CMK (cell line): ENCODE data around the gene PRRX2.
A peak's percentile ranks its signal among the peaks of the same experiment; 100 is the strongest.
"Not testable (repeated sequence)": the region's sequence is repeated elsewhere in the genome, so short reads cannot be mapped to it uniquely, and the experiment has no call there.

Experiments used
- DNase-seq: peaks from one replicate; pipeline ENCODE4 v3.0.0-alpha.2; 2010; ENCODE audit warnings: low read depth

The PRRX2 gene

DNA sequence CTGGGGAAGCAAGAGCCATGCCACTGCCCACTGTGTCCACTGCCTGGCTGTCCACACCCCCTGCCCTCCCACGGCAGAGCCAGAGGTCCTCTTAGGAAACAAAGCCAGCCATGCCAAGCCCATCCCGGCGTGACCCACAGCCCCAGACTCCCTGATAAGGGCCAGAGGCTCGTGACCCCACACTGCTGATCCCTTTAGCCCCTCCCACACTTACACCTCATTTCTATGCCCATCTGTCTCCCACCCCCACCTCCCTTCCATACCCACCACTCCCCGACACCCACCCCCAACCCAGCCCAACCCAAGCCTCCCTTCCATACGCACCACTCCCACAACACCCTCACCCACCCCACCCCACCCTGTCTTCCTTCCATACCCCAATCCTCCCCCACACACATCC lies 70.1 kb downstream of the PRRX2 start:
- DNase-seq = no peak

DNA sequence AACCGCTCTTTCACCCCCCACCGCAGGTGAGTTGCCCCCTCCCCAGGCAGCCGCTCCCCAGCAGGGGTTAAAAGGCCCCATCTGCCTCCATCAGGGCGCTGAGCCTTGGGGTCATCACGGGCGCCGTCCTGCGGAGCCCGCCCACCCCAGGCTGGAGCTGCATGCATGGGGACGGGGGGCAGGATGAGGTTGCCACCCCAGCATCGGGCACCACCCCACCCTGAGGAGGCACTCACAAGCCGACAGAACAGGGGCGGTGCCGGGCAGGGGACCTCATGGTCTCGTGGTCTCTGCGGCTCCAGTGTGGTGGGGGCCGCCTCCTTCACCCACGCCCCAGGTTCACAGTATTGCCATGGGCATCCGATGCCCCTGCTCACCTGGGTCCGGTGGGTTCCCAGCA lies 70.9 kb downstream of the PRRX2 start:
- no peak for DNase-seq

DNA sequence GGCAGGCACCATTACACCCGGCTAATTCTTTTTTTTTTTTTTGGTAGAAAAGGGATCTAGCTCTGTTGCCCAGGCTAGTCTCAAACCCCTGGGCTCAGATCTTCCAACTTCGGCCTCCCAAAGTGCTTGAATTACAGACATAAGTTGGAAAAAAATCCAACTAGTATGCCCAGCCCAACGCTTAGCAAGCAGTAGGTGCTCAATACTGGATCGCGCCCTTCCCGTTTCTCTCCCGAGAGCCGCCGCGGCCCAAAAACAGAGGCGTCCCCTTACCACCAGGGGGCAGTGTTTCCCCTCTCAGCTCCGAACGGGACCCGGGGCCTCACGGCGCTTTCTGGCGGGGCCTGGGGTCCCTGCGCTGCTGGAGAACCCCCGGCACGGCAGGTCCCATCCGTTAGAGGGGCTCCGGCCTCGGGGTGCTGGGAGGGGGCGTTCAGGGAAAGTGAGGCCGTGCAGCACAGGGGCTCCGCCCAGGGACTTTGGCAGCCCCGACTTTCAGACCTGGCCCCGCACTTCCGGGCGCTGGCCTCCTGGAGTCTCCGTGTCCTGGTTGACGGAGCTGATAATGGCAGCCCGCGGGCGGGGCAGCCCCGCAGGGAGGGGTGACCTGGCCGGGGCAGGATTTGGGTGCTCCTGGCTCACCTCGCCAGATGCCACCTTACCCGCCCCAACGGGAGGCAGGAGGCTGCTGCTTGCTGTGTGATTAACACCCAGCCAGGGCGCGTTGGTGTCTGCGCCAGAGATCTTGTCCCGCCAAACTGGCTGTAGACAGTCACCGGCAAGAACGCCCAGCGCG lies 72.2 kb downstream of the PRRX2 start:
- DNase-seq = peak; percentile 37

DNA sequence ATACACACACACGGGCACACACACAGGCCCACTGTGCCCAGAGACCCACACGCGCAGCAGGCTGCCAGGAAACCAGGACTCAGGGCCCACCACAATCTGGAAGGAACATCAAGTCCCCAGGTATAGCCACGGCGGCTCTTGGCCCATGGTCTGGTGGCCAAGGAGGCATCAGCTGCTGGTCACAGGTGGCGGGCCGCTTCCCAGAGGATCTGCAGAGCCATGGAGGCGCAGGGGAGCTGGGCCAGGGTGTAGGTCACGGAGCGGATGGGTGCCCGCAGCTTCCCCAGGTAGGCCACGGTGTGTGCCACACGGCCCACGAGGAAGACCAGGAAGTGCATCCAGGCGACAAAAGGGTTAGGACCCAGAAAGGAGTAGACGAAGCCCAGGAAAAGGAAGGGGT lies 74.0 kb downstream of the PRRX2 start:
- no peak for DNase-seq

DNA sequence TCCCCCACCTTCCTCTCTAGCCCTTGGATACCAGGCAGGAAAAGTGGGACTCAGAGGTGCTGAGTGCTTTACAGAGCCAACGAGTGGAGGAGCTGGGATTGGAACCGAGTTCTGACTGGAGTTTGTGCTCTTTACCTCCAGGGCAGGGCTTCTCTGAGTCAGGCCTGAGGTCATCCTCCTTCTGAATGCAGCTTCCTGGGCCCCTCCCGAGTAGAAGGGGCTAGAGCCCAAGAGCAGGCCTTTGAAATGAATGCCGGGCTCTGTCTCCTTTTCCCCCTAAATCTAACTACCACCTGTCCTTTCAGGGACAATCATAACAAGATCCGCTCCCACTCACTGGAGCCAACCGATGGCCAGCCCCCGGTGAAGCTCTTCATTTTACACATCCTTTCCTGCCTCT lies 74.7 kb downstream of the PRRX2 start:
- no peak for DNase-seq

DNA sequence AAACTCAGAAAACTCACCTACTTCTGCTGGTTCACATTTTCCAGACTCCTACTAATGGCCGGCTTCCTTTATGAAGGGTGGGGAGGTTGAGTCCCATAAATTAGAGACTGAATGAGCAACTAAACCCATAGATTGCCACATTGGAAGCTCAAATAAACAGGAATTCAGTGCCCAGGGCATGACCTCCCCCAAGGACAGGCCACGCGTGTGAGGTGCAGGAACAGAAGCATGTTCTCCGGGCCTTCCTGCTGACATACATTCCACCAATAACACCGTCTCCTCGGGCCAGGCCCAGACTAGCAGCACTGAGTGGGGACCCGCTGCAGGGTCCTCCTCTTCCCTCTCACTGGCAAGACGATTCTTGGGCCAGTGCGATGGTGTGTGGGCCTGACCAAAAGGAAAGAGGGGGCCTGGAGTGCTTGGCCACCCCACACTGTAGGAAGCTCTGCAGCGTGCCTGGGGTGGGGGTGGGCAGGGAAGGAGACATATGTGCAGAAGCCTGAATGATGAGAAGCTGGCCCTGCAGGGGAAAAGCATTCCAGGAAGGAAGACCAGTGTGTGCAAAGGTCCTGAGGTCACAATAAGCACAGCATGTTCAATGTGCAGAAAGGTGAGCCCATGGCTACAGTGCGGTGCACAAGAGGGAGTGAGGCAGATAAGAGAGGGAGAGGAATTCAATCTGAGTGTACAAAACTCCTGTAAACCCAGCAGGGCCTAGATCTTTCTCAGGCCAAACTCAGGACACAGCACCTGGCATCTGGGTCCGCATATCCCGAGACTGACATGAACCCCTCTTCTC lies 75.4 kb downstream of the PRRX2 start:
- DNase-seq = no peak

DNA sequence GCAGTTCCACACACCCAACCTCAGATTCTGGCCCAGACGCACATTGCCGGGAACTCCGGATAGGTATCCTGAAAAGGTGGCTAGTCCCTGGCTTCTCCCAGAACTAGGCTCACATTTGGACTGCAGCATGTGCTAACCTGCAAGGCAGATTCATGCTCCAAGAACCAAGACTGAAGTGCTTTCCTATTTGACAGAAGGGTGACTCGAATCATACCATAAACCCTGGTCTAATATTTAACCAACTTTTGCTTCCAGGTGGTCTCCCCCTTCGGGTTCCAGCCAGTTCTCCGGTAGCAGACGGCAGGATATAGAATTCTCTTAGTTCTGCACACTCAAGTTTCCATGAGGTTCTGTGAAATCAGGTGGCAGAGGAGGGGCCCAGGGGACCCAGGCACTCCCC lies 79.8 kb downstream of the PRRX2 start:
- DNase-seq = no peak

DNA sequence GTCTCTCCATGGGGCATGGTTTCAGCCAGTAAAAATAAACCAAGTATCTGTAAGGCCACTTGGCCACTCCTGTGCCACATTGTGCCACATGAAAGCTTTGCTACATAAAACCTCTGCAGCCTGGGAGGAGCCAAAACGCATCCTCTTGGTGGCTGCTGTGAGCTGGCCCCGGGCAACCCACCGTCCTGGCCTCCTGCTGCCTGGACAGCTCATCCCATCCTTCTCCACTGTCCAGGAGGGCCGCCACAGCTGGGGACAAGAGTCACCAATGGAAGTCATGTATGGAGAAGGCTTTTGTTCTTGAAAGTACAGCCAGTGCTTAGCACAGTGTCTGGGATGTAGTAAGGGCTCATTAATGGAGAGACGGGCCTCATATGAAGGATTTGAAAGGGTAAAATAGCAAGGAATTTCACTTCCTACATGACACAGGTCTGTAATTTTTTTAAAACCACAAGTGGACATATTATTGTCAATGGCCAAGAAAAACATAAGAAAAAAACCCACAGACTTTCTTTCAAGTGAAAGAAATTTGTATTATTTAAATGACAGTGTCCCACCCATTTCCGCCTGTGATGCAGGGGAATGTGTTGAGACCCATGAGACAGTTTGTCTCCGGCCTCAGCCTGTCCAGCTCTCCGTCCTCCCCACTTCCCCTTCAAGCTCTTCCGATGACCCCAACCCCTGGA lies 80.8 kb downstream of the PRRX2 start:
- no peak for DNase-seq

DNA sequence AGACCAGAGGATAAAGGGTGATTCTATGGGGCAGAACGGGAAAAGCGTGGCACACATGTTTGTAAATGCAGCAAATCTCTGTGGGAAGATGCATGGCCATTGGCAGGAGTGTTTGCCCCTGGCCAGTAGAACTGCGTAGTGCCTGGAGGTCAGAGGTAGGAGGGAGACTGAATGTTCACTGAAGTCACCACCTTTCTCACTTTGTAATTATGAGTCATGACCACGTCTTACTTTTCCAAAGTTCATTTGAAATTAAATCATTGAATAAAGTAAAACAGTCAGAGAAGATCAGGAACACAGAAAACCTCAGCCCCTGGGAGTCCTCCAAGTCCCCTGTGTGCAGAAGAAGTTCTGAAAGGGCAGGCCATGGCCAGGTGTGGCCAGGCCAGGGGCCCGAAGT lies 82.8 kb downstream of the PRRX2 start:
- no peak for DNase-seq

DNA sequence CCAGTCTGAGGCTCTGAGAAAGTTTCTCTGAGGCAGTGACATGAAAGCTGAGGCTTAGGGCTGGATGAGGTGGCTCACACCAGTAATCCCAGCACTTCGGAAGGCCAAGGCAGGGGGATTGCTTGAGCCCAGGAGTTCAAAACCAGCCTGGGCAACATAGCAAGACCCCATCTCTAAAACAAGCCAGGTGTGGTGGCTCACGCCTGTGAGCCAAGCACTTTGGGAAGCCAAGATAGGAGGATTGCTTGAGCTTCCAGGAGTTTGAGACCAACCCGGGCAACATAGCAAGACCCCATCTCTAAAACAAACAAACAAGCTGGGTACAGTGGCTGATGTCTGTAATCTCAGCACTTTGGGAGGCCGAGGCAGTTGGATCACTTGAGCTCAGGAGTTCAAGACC lies 83.6 kb downstream of the PRRX2 start:
- not testable (repeated sequence) for DNase-seq

DNA sequence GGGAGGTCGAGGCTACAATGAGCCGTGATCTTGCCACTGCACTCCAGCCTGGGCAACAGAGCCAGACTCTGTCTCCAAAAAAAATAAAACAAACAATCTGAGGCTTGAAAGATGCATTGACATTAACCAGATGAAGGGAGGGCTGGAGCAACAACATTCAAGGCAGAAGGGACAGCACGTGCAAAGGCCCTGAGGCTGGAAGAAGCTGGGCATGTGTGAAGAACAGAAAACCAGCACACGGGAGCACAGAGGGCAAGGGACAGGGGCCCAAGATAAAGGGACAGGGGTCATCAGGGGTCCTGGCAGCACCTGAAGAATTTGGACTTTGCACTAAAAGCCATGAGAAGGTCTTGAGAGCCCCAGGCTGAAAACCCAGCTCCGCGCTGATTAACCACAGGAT lies 84.1 kb downstream of the PRRX2 start:
- no peak for DNase-seq

DNA sequence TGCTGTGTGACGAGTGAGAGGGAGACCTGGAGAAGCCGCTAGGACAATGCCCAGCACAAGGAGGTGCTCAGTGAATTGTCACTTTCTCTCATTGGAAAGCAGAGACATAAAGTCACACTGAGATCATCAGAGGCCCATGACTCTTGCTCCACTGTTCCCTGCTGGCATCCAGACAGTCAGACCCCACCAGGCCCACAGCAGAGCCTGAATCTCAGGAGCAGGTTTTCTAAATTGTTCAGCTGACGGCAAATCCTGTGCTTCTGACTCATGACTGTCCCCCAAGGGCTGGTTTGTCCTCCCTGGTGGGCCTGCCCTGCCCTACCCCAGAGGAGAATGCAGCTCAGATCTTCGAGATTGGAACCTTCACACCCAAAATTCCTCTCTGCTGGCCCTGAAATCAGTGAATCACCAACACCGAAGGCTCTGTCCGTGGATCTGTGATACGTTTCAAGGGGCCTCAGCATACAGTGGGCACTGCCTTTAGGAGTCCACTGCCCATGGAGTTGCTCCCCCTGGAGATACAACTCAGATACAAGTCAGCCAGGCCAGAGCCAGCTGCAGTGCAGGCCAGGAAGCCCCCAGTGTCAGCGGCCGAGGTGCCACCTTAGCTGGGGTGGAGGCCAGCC lies 84.7 kb downstream of the PRRX2 start:
- DNase-seq = no peak

DNA sequence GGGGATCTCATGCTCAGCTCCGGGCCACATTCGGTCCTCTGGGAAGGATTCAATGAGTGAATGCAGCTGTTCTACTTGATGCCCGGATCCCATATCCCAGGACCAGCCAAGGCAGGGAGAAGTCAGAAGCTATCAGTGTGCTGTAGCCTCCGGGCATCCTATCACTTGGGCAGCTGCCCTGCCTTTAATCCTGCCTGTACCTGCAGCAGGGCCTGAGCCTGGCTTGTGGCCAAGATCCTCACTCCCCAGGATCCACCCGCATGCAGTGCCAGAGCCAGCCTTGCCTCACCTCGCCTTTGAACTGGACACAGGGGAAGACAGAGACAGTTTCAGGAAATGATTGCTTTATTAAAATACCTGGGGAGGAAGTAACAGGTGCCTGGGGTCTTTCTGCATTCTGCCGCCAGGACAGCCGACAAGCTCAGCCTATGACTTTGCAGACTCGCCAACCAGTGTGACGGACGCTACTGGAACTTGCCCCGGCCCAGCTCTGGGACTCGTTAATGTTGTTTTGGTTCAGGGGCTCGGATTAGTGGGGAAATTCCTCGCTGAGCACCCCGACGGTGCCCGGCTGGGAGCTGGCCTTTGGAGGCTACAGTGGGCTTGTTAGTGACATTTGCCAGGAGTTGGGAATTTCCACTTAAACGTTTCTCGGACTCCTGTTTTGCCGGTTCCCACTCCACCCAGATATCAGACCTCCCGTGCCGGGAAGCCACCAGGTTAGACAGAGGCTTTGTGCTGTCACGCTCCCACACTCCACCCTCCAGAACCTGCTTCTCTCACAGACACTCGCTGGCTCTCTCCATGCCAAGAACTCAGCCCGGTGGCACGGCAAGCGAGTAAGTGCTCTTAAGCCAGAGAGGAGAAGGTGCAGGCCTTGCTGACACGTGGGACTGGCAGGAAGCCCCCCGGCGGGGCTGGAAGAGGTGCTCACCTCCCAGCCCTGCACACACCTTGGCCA lies 86.7 kb downstream of the PRRX2 start:
- DNase-seq = no peak

DNA sequence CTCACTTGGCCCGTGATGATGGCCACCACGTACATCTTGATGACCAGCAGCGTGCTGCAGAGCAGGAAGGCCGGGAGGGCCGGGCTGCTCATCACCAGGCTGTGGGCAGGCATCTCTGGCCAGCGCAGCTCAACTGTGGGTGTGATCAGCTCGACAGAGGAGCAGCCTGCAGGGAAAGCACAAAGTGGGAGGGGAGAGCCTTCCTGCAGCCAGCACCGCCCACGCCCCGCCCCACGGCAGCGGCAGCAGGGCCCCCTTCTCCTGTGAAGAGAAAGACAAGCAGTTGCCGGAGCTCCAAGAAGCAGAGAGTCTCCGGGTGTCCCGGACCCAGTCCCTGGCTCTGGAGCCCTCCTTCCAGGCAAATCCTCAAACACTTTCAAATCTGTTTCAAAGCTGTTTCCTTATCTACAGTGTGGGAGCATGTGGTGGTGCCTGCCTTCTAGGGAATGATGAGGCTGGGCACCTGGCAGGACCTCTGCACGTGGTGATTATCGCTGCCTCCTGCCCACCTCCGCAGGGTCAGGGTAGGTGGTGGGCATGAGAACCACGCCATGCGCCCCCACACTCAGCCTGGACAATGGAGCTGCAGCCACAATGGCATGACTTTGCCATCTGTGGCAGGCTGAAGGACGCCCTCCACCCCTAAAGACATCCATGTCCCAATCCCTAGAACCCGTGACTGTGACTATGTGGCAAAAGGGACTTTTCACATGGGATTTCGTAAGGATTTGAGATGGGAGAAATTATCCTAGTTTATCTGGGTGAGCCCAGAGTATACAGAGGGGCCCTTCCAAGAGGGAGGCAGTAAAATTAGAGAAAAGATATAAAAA lies 87.7 kb downstream of the PRRX2 start, which contains the start of gene PTGES:
TSS of gene PTGES (minus strand) at position 143 of the 830 bp plus-strand sequence. CDS start at position 113, 30 bp downstream.
- no peak for DNase-seq

DNA sequence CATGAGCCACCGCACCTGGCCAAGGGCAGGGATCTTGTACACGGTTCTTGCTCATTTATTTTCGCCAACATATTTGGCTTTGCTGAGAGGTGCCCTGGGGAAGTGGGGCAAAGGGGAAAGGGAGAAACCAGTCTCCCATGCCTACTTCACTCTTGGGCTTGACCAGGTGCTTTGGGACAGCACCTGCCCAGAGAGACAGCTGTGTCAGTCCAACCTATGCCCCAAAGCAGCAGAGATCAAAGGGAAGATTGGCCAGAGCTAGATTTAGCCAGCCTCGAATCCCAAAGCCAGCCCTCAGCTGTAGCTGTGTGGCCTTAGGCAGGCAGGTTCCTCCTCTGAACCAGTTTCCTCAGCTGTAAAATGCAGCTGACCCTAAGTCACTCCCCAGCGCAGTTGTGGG lies 89.7 kb downstream of the PRRX2 start:
- no peak for DNase-seq

DNA sequence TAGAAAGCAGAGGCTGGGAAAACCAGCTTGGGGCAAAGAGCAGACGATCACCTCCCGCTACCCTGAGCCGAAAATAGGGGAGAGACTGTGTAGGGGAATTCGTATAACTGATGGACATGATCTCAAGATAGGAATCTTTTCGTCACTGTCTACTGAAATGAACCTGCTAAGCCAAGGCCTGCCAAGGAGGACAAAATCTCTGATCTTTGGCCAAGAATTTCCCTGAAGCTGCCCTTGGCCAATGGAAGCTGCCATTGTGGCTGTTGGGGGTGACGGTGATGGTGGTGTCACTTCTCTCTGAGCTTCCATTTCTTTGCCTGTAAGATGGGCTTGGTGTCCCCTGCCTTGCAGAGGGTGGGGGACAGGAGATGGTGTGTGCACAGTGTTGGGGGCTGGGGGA lies 90.7 kb downstream of the PRRX2 start:
- DNase-seq = no peak

DNA sequence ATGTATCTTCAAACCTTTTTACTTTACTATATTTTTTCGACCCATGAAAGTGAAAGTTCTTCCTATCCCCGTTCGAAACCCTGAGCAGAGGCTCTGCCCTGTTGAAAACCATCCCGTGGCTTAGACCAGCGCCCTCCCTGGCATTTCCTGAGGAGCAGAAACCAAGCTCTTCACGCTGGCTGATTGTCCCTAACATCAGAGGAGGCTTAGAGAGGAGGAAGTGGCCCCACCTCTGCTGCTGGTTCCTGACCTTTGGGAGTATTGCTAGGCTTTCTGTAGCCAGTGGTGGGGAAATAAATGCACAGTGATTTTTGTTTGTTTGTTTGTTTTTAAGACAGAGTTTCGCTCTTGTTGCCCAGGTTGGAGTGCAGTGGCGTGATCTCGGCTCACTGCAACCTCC lies 91.6 kb downstream of the PRRX2 start:
- DNase-seq = no peak

DNA sequence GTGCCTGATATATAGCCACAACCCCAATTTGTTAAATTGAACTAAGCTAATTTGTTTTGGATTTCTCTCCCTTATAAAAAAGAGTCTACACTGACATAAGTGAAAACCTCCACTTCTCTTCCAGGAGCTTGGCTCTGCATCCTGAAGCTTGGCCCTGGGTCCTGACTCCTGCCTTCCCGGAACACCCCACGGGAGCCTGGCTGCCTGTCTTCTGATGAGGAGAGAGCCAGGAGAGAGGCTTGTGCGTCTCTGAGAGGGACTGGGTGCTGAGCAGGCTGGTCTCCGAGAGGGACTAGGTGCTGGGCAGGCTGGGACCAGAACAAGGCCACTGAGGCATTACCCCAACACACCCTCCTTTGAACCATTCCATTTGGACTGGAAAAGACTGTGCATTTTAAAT lies 93.9 kb downstream of the PRRX2 start:
- DNase-seq = no peak

DNA sequence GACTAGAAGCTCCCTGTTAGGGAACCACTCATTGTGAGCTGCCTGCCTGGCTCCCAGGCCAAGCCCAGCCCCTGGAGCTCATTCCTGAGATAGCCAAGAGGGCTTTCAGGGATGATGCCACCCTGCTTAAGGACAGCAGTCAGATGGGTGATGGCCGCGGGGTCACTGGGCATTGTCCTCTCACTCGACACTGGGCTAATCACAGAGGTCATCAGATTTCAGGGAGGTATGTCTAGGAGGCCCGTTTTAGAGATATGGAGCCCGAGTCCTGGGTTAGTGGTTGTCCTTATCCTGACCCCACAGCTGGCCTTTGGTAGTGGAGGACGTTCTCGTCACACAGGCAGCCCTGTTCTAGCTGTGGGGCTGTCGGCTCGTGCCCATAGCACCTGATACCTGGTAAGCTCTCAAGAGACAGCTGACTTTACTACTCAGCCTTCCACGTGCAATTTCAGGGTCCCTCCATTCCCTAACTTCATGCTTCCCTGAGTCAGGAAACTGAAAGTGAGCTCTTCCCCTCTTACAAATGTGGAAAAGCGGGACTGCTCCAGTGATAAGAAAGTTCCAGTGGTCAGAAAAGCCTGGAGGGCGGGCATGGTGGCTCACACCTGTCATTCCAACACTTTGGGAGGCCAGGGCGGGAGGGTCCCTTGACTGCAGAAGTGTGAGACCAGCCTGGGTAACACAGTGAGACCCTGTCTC lies 94.5 kb downstream of the PRRX2 start:
- no peak for DNase-seq

DNA sequence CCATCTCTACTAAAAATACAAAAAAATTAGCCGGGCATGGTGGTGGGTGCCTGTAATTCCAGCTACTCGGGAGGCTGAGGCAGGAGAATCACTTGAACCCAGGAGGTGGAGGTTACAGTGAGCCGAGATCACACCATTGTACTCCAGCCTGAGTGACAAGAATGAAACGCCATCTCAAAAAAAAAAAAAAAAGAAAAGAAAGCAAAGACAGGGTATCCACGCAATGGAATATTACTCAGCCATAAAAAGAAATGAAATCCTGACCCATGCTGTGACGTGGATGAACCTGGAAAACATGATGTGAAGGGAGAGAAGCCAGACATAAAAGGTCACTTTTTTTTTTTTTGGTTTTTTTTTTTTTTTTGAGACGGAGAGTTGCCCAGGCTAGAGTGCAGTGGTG lies 95.3 kb downstream of the PRRX2 start:
- DNase-seq = not testable (repeated sequence)
